ENCODE results near the gene UBE2O. TPM values are rescaled to one million over a fixed set of nuclear protein-coding genes. Genes with fewer than 3 reads are reported as not detected.

UBE2O gene
- total and polyA plus RNA-seq, 11 donors, result 16.0 to 36.1 (median 30.7) TPM

- intact Hi-C loops (cut with DNase I), result no loop called here
- peaks cover 0 to 4% (median 0%) of the 10 kb centered on the region in 9 donors for H3K36me3 ChIP-seq
- DNase-seq (no peak), ATAC-seq (no peak)
- H3K4me1 ChIP-seq, result peaks cover 3 to 75% (median 43%) of the 10 kb centered on the region in 12 donors
- peak overlapping the region in 11 of 12 donors; percentile 24 to 74 (median 38) for H3K27ac ChIP-seq
- no peaks in the 10 kb centered on the region for H3K27me3 ChIP-seq
- TF ChIP-seq POLR2A (IDR thresholded peaks at IDR 0.05), result no peak
- no peak for TF ChIP-seq CTCF (IDR thresholded peaks at IDR 0.05)
- no peaks in the 10 kb centered on the region for H3K9me3 ChIP-seq
- no peak overlapping the region for H3K4me3 ChIP-seq
- 46 to 61% (median 54%) methylated on average over 10 of the region's 10 CpGs for WGBS, 4 donors
Observed at GRCh38 chr17:76420356-76421043, 32.5 kb downstream of the UBE2O start.

- Histone ChIP-seq H3K4me1 (peaks cover 3 to 83% (median 51%) of the 10 kb centered on the region in 12 donors), H3K4me3 (no peak overlapping the region), H3K9me3 (no peaks in the 10 kb centered on the region), H3K36me3 (peaks cover 0 to 4% (median 0%) of the 10 kb centered on the region in 9 donors), H3K27me3 (no peaks in the 10 kb centered on the region), H3K27ac (peak overlapping the region in 7 of 12 donors; percentile 24 to 74 (median 44))
- no peak for TF ChIP-seq CTCF (IDR thresholded peaks at IDR 0.05)
- TF ChIP-seq POLR2A (IDR thresholded peaks at IDR 0.05), result no peak
- intact Hi-C loops (cut with DNase I), result no loop called here
- WGBS, 4 donors, result 35 to 66% (median 60%) methylated on average over 11 to 17 of the region's 17 CpGs
- ATAC-seq, result peak; percentile 18 to 38 (median 26)
- DNase-seq, result no peak
Observed at GRCh38 chr17:76419576-76420260, 33.2 kb downstream of the UBE2O start.

GRCh38 chr17:76417499-76418143, 35.3 kb downstream of the UBE2O start:
- no peaks in the 10 kb centered on the region for H3K27me3 ChIP-seq
- no peaks in the 10 kb centered on the region for H3K9me3 ChIP-seq
- WGBS, 4 donors, result 46 to 61% (median 52%) methylated on average over 11 of the region's 11 CpGs
- H3K4me1 ChIP-seq, result peaks cover 3 to 93% (median 61%) of the 10 kb centered on the region in 12 donors
- peak overlapping the region in 3 of 12 donors; percentile 11 to 57 (median 34) for H3K27ac ChIP-seq
- H3K4me3 ChIP-seq, result no peak overlapping the region
- no peak for TF ChIP-seq CTCF (IDR thresholded peaks at IDR 0.05)
- TF ChIP-seq POLR2A (IDR thresholded peaks at IDR 0.05), result no peak
- ATAC-seq (peak in 1 of 4 donors; percentile 12), DNase-seq (no peak)
- intact Hi-C loops (cut with DNase I), result no loop called here
- H3K36me3 ChIP-seq, result peaks cover 0 to 4% (median 0%) of the 10 kb centered on the region in 9 donors

GRCh38 chr17:76416899-76417298, 36.1 kb downstream of the UBE2O start:
- 86 to 91% (median 87%) methylated on average over 4 of the region's 4 CpGs for WGBS, 4 donors
- Histone ChIP-seq H3K27me3 (no peaks in the 10 kb centered on the region), H3K36me3 (peaks cover 0 to 11% (median 0%) of the 10 kb centered on the region in 9 donors), H3K4me1 (peaks cover 3 to 87% (median 59%) of the 10 kb centered on the region in 12 donors), H3K4me3 (no peak overlapping the region), H3K9me3 (no peaks in the 10 kb centered on the region), H3K27ac (peak overlapping the region in 1 of 12 donors; percentile 34)
- DNase-seq, result no peak
- ATAC-seq, result no peak
- TF ChIP-seq CTCF (IDR thresholded peaks at IDR 0.05), result no peak
- TF ChIP-seq POLR2A (IDR thresholded peaks at IDR 0.05), result no peak
- intact Hi-C loops (cut with DNase I), result no loop called here
